ENCODE results near the gene RAB25. TPM values are rescaled to one million over a fixed set of nuclear protein-coding genes. Genes with fewer than 3 reads are reported as not detected.
"Not testable (repeated sequence)": the region's sequence is repeated elsewhere in the genome, so short reads cannot be mapped to it uniquely, and the experiment has no call there.

Gene RAB25
- total and polyA plus RNA-seq, 4 donors, result 0.67 to 2.0 (median 0.92) TPM

- TF ChIP-seq, protein P1, sequence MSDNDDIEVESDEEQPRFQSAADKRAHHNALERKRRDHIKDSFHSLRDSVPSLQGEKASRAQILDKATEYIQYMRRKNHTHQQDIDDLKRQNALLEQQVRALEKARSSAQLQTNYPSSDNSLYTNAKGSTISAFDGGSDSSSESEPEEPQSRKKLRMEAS (IDR thresholded peaks at IDR 0.05), result no peak
- TF ChIP-seq, protein P2, sequence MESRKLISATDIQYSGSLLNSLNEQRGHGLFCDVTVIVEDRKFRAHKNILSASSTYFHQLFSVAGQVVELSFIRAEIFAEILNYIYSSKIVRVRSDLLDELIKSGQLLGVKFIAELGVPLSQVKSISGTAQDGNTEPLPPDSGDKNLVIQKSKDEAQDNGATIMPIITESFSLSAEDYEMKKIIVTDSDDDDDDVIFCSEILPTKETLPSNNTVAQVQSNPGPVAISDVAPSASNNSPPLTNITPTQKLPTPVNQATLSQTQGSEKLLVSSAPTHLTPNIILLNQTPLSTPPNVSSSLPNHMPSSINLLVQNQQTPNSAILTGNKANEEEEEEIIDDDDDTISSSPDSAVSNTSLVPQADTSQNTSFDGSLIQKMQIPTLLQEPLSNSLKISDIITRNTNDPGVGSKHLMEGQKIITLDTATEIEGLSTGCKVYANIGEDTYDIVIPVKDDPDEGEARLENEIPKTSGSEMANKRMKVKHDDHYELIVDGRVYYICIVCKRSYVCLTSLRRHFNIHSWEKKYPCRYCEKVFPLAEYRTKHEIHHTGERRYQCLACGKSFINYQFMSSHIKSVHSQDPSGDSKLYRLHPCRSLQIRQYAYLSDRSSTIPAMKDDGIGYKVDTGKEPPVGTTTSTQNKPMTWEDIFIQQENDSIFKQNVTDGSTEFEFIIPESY (IDR thresholded peaks at IDR 0.05), result no peak
- TF ChIP-seq EGR1 (IDR thresholded peaks at IDR 0.05; ENCODE audit: low read depth in 2 of 2) (no peak), RAD21 (IDR thresholded peaks at IDR 0.05) (no peak)
These were observed 53.4 kb downstream of the RAB25 start, which contains the start of gene LMNA (continued) for GRCh38 chr1:156114101-156114918.

- Histone ChIP-seq H3K9me3 (ENCODE audit: control insufficient read depth in 4 of 4, low read length in 3 of 4) (no peaks in the 10 kb centered on the region), H3K27me3 (ENCODE audit: control insufficient read depth in 4 of 4, insufficient read depth in 4 of 4, low read length in 3 of 4) (no peaks in the 10 kb centered on the region), H3K9ac (ENCODE audit: low read depth in 1 of 2, low read length in 2 of 2) (peak overlapping the region; percentile 91), H3K27ac (ENCODE audit: low read depth in 1 of 2, low read length in 2 of 2) (peak overlapping the region; percentile 82 to 91), H3K36me3 (ENCODE audit: control insufficient read depth in 4 of 4, insufficient read depth in 3 of 4, low read depth in 1 of 4, low read length in 3 of 4) (no peaks in the 10 kb centered on the region), H3K4me3 (ENCODE audit: low read depth in 1 of 3, low read length in 3 of 3) (peak overlapping the region; percentile 65 to 98 (median 69)), H3K4me1 (ENCODE audit: control insufficient read depth in 4 of 4, insufficient read depth in 4 of 4, low read length in 3 of 4) (peaks cover 12 to 36% (median 23%) of the 10 kb centered on the region in 4 donors)
- WGBS, result under 1% methylated on average over 49 of the region's 49 CpGs
- TF ChIP-seq HNF4A (conservative IDR thresholded peaks at IDR 0.05) (no peak), JUND (IDR thresholded peaks at IDR 0.05) (no peak), REST (IDR thresholded peaks at IDR 0.05) (peak; percentile 9), GABPA (IDR thresholded peaks at IDR 0.05 in 1 of 2, conservative IDR thresholded peaks at IDR 0.05 in 1 of 2) (no peak)
- DNase-seq (ENCODE audit: low spot score), result peak; percentile 64
These were observed 54.1 kb downstream of the RAB25 start for GRCh38 chr1:156114919-156115513.

DNA sequence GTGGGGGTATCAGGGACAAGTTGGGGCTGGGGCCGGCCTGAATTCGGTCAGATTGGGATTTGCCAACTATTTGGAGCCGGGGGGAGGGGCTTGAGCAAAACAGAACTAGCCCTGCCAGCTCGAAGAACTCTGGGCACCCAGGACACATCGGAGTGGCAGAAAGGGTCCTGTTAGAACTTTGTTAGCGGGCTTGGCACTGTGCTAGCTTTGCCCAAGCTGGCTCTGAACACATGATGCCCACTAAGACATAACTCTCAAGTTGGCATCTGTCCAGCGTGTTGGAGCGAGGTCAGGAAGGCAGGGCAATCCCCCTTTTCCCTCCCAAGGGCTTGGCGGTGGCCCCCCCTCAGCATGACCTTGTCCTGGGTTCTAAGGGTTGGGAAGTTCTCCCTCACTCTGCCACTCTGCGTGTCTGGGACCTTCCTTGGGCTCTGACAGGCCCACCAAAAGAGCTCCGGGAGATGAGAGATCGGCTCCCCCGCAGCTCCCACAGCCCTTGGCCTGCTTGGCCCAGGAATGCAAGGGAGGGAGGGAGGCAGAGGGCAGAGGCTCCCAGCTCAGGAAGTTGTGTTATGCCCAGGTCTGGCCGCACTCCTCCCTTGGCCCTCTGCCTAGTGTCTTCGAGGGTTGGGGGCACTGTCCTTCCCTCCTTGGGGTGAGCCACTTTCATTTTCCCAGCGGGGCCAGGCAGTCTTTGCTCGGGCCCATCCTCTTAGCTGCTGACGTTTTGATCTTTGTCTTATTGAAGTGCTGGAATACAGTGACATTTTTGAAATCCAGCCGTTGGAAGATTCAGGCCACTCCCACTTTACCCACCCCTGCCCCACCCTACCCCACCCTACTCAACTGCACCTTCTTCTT is 54.8 kb downstream of the RAB25 start:
- H3K4me3 ChIP-seq (ENCODE audit: low read depth in 1 of 3, low read length in 3 of 3), result peak overlapping the region; percentile 65 to 98 (median 69)
- peak; percentile 59 for DNase-seq (ENCODE audit: low spot score)
- H3K27ac ChIP-seq (ENCODE audit: low read depth in 1 of 2, low read length in 2 of 2), result peak overlapping the region; percentile 82 to 91
- peak in 1 of 2 donors; percentile 40 for TF ChIP-seq RXRA (IDR thresholded peaks at IDR 0.05)
- peak; percentile 54 for TF ChIP-seq NR2F2 (IDR thresholded peaks at IDR 0.05)
- peak; percentile 45 for TF ChIP-seq YY1 (IDR thresholded peaks at IDR 0.05)
- TF ChIP-seq HNF4A (conservative IDR thresholded peaks at IDR 0.05), result peak in 1 of 2 donors; percentile 29
- TF ChIP-seq SP1 (IDR thresholded peaks at IDR 0.05), result peak; percentile 13
- no peak for TF ChIP-seq REST (IDR thresholded peaks at IDR 0.05)
- H3K4me1 ChIP-seq (ENCODE audit: control insufficient read depth in 4 of 4, insufficient read depth in 4 of 4, low read length in 3 of 4), result peaks cover 14 to 43% (median 30%) of the 10 kb centered on the region in 4 donors
- H3K36me3 ChIP-seq (ENCODE audit: control insufficient read depth in 4 of 4, insufficient read depth in 3 of 4, low read depth in 1 of 4, low read length in 3 of 4), result no peaks in the 10 kb centered on the region
- H3K27me3 ChIP-seq (ENCODE audit: control insufficient read depth in 4 of 4, insufficient read depth in 4 of 4, low read length in 3 of 4), result no peaks in the 10 kb centered on the region
- no peaks in the 10 kb centered on the region for H3K9me3 ChIP-seq (ENCODE audit: control insufficient read depth in 4 of 4, low read length in 3 of 4)
- 6% methylated on average over 19 of the region's 19 CpGs for WGBS
- H3K9ac ChIP-seq (ENCODE audit: low read depth in 1 of 2, low read length in 2 of 2), result peak overlapping the region; percentile 91

DNA sequence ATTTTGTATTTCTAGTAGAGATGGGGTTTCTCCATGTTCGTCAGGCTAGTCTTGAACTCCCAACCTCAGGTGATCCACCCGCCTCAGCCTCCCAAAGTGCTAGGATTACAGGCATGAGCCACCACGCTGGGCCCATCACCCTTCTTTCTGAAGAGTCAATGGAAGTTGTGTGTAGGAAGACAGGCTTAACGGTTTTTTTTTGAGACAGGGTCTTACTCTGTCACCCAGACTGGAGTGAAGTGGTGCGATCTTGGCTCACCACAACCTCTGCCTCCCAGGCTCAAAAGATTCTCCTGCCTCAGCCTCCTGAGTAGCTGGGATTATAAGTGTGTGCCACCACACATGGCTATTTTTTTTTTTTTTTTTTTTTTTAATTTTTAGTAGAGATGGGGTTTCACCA is 55.8 kb downstream of the RAB25 start:
- H3K4me3 ChIP-seq (ENCODE audit: low read depth in 1 of 3, low read length in 3 of 3), result peak overlapping the region in 2 of 3 donors; percentile 65 to 69
- peak overlapping the region; percentile 82 to 91 for H3K27ac ChIP-seq (ENCODE audit: low read depth in 1 of 2, low read length in 2 of 2)
- H3K9ac ChIP-seq (ENCODE audit: low read depth in 1 of 2, low read length in 2 of 2); H3K36me3 ChIP-seq (ENCODE audit: control insufficient read depth in 4 of 4, insufficient read depth in 3 of 4, low read depth in 1 of 4, low read length in 3 of 4); H3K9me3 ChIP-seq (ENCODE audit: control insufficient read depth in 4 of 4, low read length in 3 of 4); H3K27me3 ChIP-seq (ENCODE audit: control insufficient read depth in 4 of 4, insufficient read depth in 4 of 4, low read length in 3 of 4); DNase-seq (ENCODE audit: low spot score): not testable (repeated sequence)
- 87% methylated on average over 5 of the region's 5 CpGs for WGBS
- H3K4me1 ChIP-seq (ENCODE audit: control insufficient read depth in 4 of 4, insufficient read depth in 4 of 4, low read length in 3 of 4), result peaks cover 16 to 53% (median 35%) of the 10 kb centered on the region in 4 donors
